ENCODE data around the gene CRYGD.

GRCh38 chr2:208112969-208113368 lies 11.4 kb downstream of the CRYGD start:
- no peak for TF ChIP-seq CTCF (IDR thresholded peaks at IDR 0.05)
- TF ChIP-seq TCF7 (CRISPR knock-in tag; IDR thresholded peaks at IDR 0.05; ENCODE audit: low read depth): no peak
